Hepatocyte (in vitro differentiated cells): ENCODE results near the gene RIC8A.

ENCODE experiments used
- CTCF ChIP-seq: fragments of 200-600 bp; sonication (generic); IDR thresholded peaks from 2 replicates; pipeline ENCODE4 v1.5.1; 2016; ENCODE audit warnings: antibody characterized with exemption, mild to moderate bottlenecking; ENCODE audit not compliant: poor library complexity
- EZH2phosphoT487 ChIP-seq: fragments of 200-600 bp; sonication (generic); IDR thresholded peaks from one replicate; pipeline ENCODE4 v1.6.1; 2018; ENCODE audit warnings: antibody characterized with exemption, mild to moderate bottlenecking, low read depth, moderate library complexity; ENCODE audit not compliant: unreplicated experiment, severe bottlenecking

- TF ChIP-seq CTCF = no peak
- TF ChIP-seq EZH2phosphoT487 = no peak
Measured at GRCh38 chr11:259413-259812, 51.9 kb downstream of the RIC8A start.
